Mucosa of rectum (tissue), 2 donors: ENCODE measurements around the gene ZNF593.

Experiments used
- H3K27ac ChIP-seq, 2 donors: one replicate each; pipeline ENCODE4 v1.7.0; 2013; ENCODE audit warnings: inconsistent platforms in 2 of 2, low read depth in 2 of 2, low read length in 2 of 2
- H3K27me3 ChIP-seq, 2 donors: one replicate each; pipeline ENCODE4 v1.7.0; 2013; ENCODE audit warnings: low read length in 2 of 2; ENCODE audit not compliant: control insufficient read depth in 2 of 2, insufficient read depth in 2 of 2
- H3K36me3 ChIP-seq, 2 donors: one replicate each; pipeline ENCODE4 v1.7.0; 2013; ENCODE audit warnings: low read length in 2 of 2; ENCODE audit not compliant: control insufficient read depth in 2 of 2, insufficient read depth in 2 of 2
- H3K4me1 ChIP-seq, 2 donors: one replicate each; pipeline ENCODE4 v1.7.0; 2013; ENCODE audit warnings: low read length in 2 of 2, mild to moderate bottlenecking in 1 of 2; ENCODE audit not compliant: control insufficient read depth in 2 of 2, insufficient read depth in 2 of 2
- H3K4me3 ChIP-seq, 2 donors: one replicate each; pipeline ENCODE4 v1.7.0; 2013; ENCODE audit warnings: low read length in 2 of 2
- H3K9ac ChIP-seq, 2 donors: one replicate each; pipeline ENCODE4 v1.7.0; 2013; ENCODE audit warnings: low read length in 2 of 2, low read depth in 1 of 2, mild to moderate bottlenecking in 1 of 2
- H3K9me3 ChIP-seq, 2 donors: one replicate each; pipeline ENCODE4 v1.7.0; 2013; ENCODE audit warnings: low read length in 2 of 2; ENCODE audit not compliant: control insufficient read depth in 2 of 2
- donor health status: healthy.
- donor health status: Normal muscosa, but diverticular disease.

Gene ZNF593

GRCh38 chr1:26169669-26170471, at the start of gene ZNF593:
TSS of gene ZNF593 (plus strand) at chr1:26169908. CDS start at chr1:26169984, 76 bp downstream.
- Histone ChIP-seq H3K9me3 (no peaks in the 10 kb centered on the region), H3K4me3 (peak within 1 kb of the TSS; percentile 84 to 94), H3K4me1 (peaks cover 7 to 11% of the 10 kb centered on the region in 2 donors), H3K9ac (peak within 1 kb of the TSS; percentile 84 to 97), H3K27me3 (no peaks in the 10 kb centered on the region), H3K36me3 (peaks cover 0 to 5% of the 10 kb centered on the region in 2 donors), H3K27ac (peak within 1 kb of the TSS; percentile 68 to 71)

- Histone ChIP-seq H3K36me3 (peaks cover 10 to 36% of the 10 kb centered on the region in 2 donors), H3K9me3 (no peaks in the 10 kb centered on the region), H3K4me1 (peaks cover 0 to 18% of the 10 kb centered on the region in 2 donors), H3K27ac (peak overlapping the region; percentile 9 to 31), H3K4me3 (no peak overlapping the region), H3K27me3 (no peaks in the 10 kb centered on the region), H3K9ac (no peak overlapping the region)
Observed at GRCh38 chr1:26121854-26122773, 47.6 kb upstream of the ZNF593 start.

- Histone ChIP-seq H3K27ac (peak overlapping the region; percentile 21 to 34), H3K27me3 (no peaks in the 10 kb centered on the region), H3K4me1 (peaks cover 0 to 29% of the 10 kb centered on the region in 2 donors), H3K9me3 (no peaks in the 10 kb centered on the region), H3K4me3 (no peak overlapping the region), H3K36me3 (peaks cover 10 to 33% of the 10 kb centered on the region in 2 donors), H3K9ac (no peak overlapping the region)
Observed at GRCh38 chr1:26122988-26123973, 46.4 kb upstream of the ZNF593 start.

DNA sequence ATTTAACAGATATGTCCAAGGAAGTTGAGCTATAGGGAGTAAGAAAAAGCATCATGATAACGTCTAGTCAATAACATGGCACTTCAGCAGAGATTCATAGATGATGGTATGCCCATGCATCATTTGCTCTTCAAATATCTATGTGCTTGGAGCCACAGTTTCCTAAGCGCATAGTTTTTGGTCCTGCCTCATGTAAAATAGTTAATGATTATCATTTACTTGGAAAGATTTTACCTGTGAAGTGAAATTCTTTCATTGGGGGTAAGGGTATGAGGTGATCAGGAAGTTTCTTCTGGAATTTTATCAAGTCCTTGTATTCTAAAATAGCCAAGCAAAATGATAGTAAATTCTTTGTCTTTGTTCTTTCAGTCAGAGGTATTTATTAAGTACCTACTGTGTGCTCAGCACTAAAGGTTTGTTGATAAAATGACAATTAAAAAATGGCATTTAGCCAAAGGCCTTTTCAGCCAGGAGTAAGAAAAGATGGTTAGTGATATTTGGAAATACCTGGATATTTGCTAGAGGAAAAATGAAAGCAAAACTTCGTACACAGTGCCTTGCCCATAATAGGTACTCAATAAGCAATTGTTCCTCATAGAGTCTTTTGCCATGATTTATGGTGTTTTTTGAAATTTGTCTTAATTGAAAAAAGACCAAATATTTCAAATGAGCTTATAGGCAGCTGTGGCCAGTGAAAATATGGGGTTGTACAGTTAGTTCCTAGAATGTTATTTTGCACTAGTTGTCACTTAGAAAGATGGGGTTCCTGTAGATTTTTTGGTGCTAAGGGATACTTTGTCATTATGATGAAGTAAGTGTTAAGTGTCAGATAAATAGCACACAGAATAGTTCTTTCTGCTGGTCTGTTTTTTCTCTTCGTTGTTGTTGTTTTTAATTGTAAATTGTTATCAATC, 45.0 kb upstream of the ZNF593 start:
- Histone ChIP-seq H3K36me3 (peaks cover 4 to 23% of the 10 kb centered on the region in 2 donors), H3K27me3 (no peaks in the 10 kb centered on the region), H3K4me1 (peaks cover 3 to 37% of the 10 kb centered on the region in 2 donors), H3K9me3 (no peaks in the 10 kb centered on the region), H3K4me3 (no peak overlapping the region), H3K27ac (peak overlapping the region; percentile 14 to 27), H3K9ac (peak overlapping the region in 1 of 2 donors; percentile 9)

- H3K36me3 ChIP-seq = peaks cover under 1 to 21% of the 10 kb centered on the region in 2 donors
- H3K27me3 ChIP-seq = no peaks in the 10 kb centered on the region
- H3K27ac ChIP-seq = peak overlapping the region; percentile 91 to 96
- H3K9me3 ChIP-seq = no peaks in the 10 kb centered on the region
- H3K9ac ChIP-seq = peak overlapping the region in 1 of 2 donors; percentile 64
- no peak overlapping the region for H3K4me3 ChIP-seq
- H3K4me1 ChIP-seq = peaks cover 3 to 37% of the 10 kb centered on the region in 2 donors
Observed at GRCh38 chr1:26125382-26125781, 44.3 kb upstream of the ZNF593 start.

DNA sequence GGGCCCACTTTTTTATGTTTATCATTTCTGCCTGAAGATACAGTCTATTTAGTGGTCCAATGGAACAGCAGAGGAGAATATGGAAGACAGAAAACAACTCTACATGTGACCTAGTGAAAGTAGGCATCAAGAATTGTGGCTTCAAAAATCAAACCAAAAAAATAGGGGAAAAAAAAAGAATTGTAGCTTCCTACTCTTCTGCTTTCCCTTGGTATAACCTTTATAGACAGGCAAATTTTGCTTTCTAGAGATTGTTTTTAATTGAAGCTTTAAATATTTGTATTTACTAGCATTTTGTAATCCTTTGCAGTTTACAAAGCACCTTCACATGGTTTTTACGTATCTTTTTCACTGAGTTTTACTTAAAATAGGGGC, 43.8 kb upstream of the ZNF593 start:
- Histone ChIP-seq H3K36me3 (peaks cover 0 to 21% of the 10 kb centered on the region in 2 donors), H3K4me1 (peaks cover 3 to 37% of the 10 kb centered on the region in 2 donors), H3K27me3 (no peaks in the 10 kb centered on the region), H3K9ac (peak overlapping the region; percentile 60 to 64), H3K9me3 (no peaks in the 10 kb centered on the region), H3K27ac (peak overlapping the region; percentile 91 to 96), H3K4me3 (peak overlapping the region; percentile 21 to 43)

DNA sequence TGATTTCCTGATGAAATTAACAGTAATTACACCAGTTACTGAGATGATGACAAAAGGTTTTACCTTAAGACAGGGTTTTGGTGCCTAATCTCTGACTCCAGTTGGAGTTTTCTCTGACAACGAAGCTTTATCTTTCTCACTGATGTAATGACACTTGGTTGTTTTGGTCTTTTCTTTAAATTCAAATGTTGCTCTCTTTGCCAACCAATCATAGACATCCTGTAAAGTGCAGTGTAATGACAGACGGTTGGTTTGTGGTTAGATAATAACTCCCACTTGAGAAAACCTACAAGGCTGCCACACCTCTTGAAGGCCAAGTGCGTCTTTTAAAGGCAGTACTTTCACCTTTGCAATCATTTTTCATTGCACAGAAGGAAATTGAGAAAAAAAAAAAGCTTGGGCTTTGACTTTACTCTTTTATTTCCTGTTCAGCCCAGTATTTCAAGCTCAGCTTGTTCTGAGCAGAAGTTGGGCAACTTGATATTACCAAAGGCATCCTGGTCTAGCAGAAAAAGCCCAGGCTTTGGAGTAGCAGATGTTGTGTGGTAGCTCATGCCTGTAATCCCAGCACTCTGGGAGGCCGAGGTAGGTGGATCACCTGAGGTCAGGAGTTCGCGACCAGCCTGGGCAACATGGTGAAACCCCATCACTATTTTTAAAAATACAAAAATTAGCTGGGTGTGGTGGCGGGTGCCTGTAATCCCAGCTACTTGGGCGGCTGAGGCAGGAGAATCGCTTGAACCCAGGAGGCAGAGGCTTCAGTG, 43.2 kb upstream of the ZNF593 start:
- Histone ChIP-seq H3K27ac (peak overlapping the region; percentile 91 to 96), H3K9ac (peak overlapping the region; percentile 84 to 86), H3K4me1 (peaks cover 3 to 33% of the 10 kb centered on the region in 2 donors), H3K36me3 (peaks cover 0 to 18% of the 10 kb centered on the region in 2 donors), H3K9me3 (no peaks in the 10 kb centered on the region), H3K4me3 (peak overlapping the region; percentile 83), H3K27me3 (no peaks in the 10 kb centered on the region)
